Fibroblast of lung (primary cell): Measurements from ENCODE around the gene PTGES3. TPM values are rescaled to one million over a fixed set of nuclear protein-coding genes. Genes with fewer than 3 reads are reported as not detected.

Source experiments
- DNase-seq, 2 donors: peaks; one replicate each; pipeline versions ENCODE4 v3.0.0 to v3.0.0-alpha.2; 2010; ENCODE audit warnings: low read depth in 2 of 2
- H2AFZ ChIP-seq: 2 replicates; pipeline ENCODE4 v1.5.1; 2012; ENCODE audit warnings: low read length, control low read depth, inconsistent platforms
- H3K27ac ChIP-seq: 2 replicates; pipeline ENCODE4 v1.5.1; 2011; ENCODE audit warnings: low read length, control low read depth; ENCODE audit not compliant: insufficient read depth
- H3K27me3 ChIP-seq: 2 replicates; pipeline ENCODE4 v1.5.1; 2011; ENCODE audit warnings: mild to moderate bottlenecking, low read length; ENCODE audit not compliant: control insufficient read depth, insufficient read depth
- H3K36me3 ChIP-seq: 2 replicates; pipeline ENCODE4 v1.5.1; 2011; ENCODE audit warnings: low read length; ENCODE audit not compliant: control insufficient read depth, insufficient read depth
- H3K4me1 ChIP-seq: 2 replicates; pipeline ENCODE4 v1.5.1; 2011; ENCODE audit warnings: low read length; ENCODE audit not compliant: control insufficient read depth, insufficient read depth; ENCODE audit errors: extremely low read depth
- H3K4me2 ChIP-seq: 2 replicates; pipeline ENCODE4 v1.5.1; 2011; ENCODE audit warnings: low read length, control low read depth; ENCODE audit not compliant: insufficient read depth; ENCODE audit errors: extremely low read depth
- H3K4me3 ChIP-seq, 4 experiments: fragments of 200-600 bp in 1 of 4; sonication (generic) in 1 of 4; replicated peaks in 1 of 4; 2 replicates each; pipeline ENCODE4 v1.5.1; 2011 to 2016; ENCODE audit warnings: low read length in 4 of 4, low read depth in 3 of 4, mild to moderate bottlenecking in 3 of 4, control low read depth in 2 of 4, inconsistent platforms in 1 of 4, mixed read lengths in 1 of 4; ENCODE audit not compliant: insufficient read depth in 1 of 4; ENCODE audit errors: control extremely low read depth in 1 of 4
- H3K79me2 ChIP-seq: 2 replicates; pipeline ENCODE4 v1.5.1; 2012; ENCODE audit warnings: mild to moderate bottlenecking, low read length, inconsistent platforms; ENCODE audit not compliant: control insufficient read depth, insufficient read depth
- H3K9ac ChIP-seq: 2 replicates; pipeline ENCODE4 v1.5.1; 2011; ENCODE audit warnings: mild to moderate bottlenecking, low read length, control low read depth; ENCODE audit not compliant: insufficient read depth
- H3K9me3 ChIP-seq: 2 replicates; pipeline ENCODE4 v1.5.1; 2012; ENCODE audit warnings: low read depth, low read length; ENCODE audit not compliant: control insufficient read depth, insufficient read depth
- H4K20me1 ChIP-seq: 2 replicates; pipeline ENCODE4 v1.5.1; 2011; ENCODE audit warnings: low read length; ENCODE audit not compliant: control insufficient read depth, insufficient read depth; ENCODE audit errors: extremely low read depth
- CTCF ChIP-seq, 2 donors: IDR thresholded peaks in 1 of 2; conservative IDR thresholded peaks in 1 of 2; 1 replicate in 1 of 2; 2 replicates in 1 of 2; pipeline ENCODE4 v1.5.1; 2011 to 2012; ENCODE audit warnings: low read length in 2 of 2, control low read depth in 1 of 2, inconsistent platforms in 1 of 2, low read depth in 1 of 2, mild to moderate bottlenecking in 1 of 2
- EZH2 ChIP-seq: IDR thresholded peaks from 2 replicates; pipeline ENCODE4 v1.5.1; 2012; ENCODE audit warnings: low read length, control low read depth, mild to moderate bottlenecking; ENCODE audit errors: missing control alignments
- polyA plus RNA-seq, 2 donors: library from polyadenylated mRNA; depleted of rRNA in 1 of 2; stranded (reverse) in 1 of 2; unstranded in 1 of 2; fragments of >200 nt; gene quantifications; 2 replicates each; pipeline ENCODE4 v1.2.1, GENCODE V29; 2011 to 2012; ENCODE audit warnings: missing spikeins in 1 of 2
- total RNA-seq: library from RNA; depleted of rRNA; stranded (reverse); fragments of >200 nt; gene quantifications from 2 replicates; pipeline ENCODE4 v1.2.1, GENCODE V29; 2014

The PTGES3 gene
- total and polyA plus RNA-seq, 2 donors (not counting 1 experiment from before 2014, with no cell fraction given): 60.3 to 119 TPM

- TF ChIP-seq EZH2: no peak
- TF ChIP-seq CTCF (conservative IDR thresholded peaks at IDR 0.05 in 1 of 2, IDR thresholded peaks at IDR 0.05 in 1 of 2; ENCODE audit: low read depth in 1 of 2, low read length in 2 of 2): no peak
- no peaks in the 10 kb centered on the region for H3K9me3 ChIP-seq
- H3K27ac ChIP-seq: no peak overlapping the region
- H3K79me2 ChIP-seq: no peaks in the 10 kb centered on the region
- H4K20me1 ChIP-seq: no peaks in the 10 kb centered on the region
- no peaks in the 10 kb centered on the region for H3K27me3 ChIP-seq
- no peaks in the 10 kb centered on the region for H3K4me1 ChIP-seq
- H3K9ac ChIP-seq: no peak overlapping the region
- H2AFZ ChIP-seq: no peak overlapping the region
- H3K36me3 ChIP-seq: no peaks in the 10 kb centered on the region
- no peak overlapping the region for H3K4me2 ChIP-seq
- DNase-seq: no peak
- no peak overlapping the region for H3K4me3 ChIP-seq
Measured at GRCh38 chr12:56699020-56699661, 11.1 kb upstream of the PTGES3 start.

GRCh38 chr12:56695327-56696101, 7.4 kb upstream of the PTGES3 start:
- Histone ChIP-seq H3K27ac (no peak overlapping the region), H3K36me3 (no peaks in the 10 kb centered on the region), H3K9ac (no peak overlapping the region), H4K20me1 (no peaks in the 10 kb centered on the region), H3K4me3 (no peak overlapping the region), H3K79me2 (no peaks in the 10 kb centered on the region), H3K27me3 (no peaks in the 10 kb centered on the region), H3K9me3 (no peaks in the 10 kb centered on the region), H2AFZ (no peak overlapping the region), H3K4me2 (no peak overlapping the region), H3K4me1 (no peaks in the 10 kb centered on the region)
- peak in 1 of 2 donors; percentile 33 for DNase-seq
- TF ChIP-seq EZH2 (no peak), CTCF (conservative IDR thresholded peaks at IDR 0.05 in 1 of 2, IDR thresholded peaks at IDR 0.05 in 1 of 2; ENCODE audit: low read depth in 1 of 2, low read length in 2 of 2) (no peak)

GRCh38 chr12:56694161-56694560, 6.1 kb upstream of the PTGES3 start:
- H2AFZ ChIP-seq: no peak overlapping the region
- no peaks in the 10 kb centered on the region for H3K27me3 ChIP-seq
- TF ChIP-seq EZH2: no peak
- TF ChIP-seq CTCF (conservative IDR thresholded peaks at IDR 0.05 in 1 of 2, IDR thresholded peaks at IDR 0.05 in 1 of 2; ENCODE audit: low read depth in 1 of 2, low read length in 2 of 2): no peak
- no peaks in the 10 kb centered on the region for H3K9me3 ChIP-seq
- H3K27ac ChIP-seq: no peak overlapping the region
- H3K4me1 ChIP-seq: no peaks in the 10 kb centered on the region
- no peak overlapping the region for H3K4me3 ChIP-seq
- no peak overlapping the region for H3K9ac ChIP-seq
- H3K36me3 ChIP-seq: no peaks in the 10 kb centered on the region
- H3K4me2 ChIP-seq: no peak overlapping the region
- H3K79me2 ChIP-seq: no peaks in the 10 kb centered on the region
- DNase-seq: no peak
- no peaks in the 10 kb centered on the region for H4K20me1 ChIP-seq
